GM12878 (cell line): ENCODE data around the gene OR11H6. TPM values are rescaled to one million over a fixed set of nuclear protein-coding genes. Genes with fewer than 3 reads are reported as not detected.
"Not testable (repeated sequence)": the region's sequence is repeated elsewhere in the genome, so short reads cannot be mapped to it uniquely, and the experiment has no call there.

Source experiments
- ATAC-seq: fragments of 200-7000 bp; cut with Tn5 transposase; 3 replicates; pipeline ENCODE4 v1.9.1; 2020; ENCODE audit warnings: mild to moderate bottlenecking, moderate library complexity
- Bru-seq: library from RNA; stranded (reverse); fragments of 400-500 nt; gene quantifications from one replicate; lab custom pipeline; 2021; lab: Mats Ljungman, UMichigan
- BruChase-seq, 2 experiments: library from RNA; stranded (reverse); fragments of 400-500 nt; gene quantifications; one replicate each; lab custom pipeline; 2021; lab: Mats Ljungman, UMichigan
- BruUV-seq: library from RNA; stranded (reverse); fragments of 400-500 nt; replicated peaks from 2 replicates; lab custom pipeline; 2021; lab: Mats Ljungman, UMichigan
- CTCF ChIA-PET: fragments of 300-600 bp; sonication (Branson Sonifier 250); formaldehyde crosslinking; extraction: SDS; loops from one replicate; lab custom pipeline; 2021; ENCODE audit warnings: inconsistent platforms; lab: Yijun Ruan, JAX
- POLR2A ChIA-PET: fragments of 350-600 bp; formaldehyde crosslinking; extraction: SDS; loops from one replicate; lab custom pipeline; 2021; ENCODE audit warnings: inconsistent platforms; lab: Charles Lee
- RAD21 ChIA-PET: fragments of 300-600 bp; sonication (Branson Sonifier 250); formaldehyde crosslinking; loops from one replicate; lab custom pipeline; 2023; ENCODE audit warnings: antibody characterized with exemption; ENCODE audit not compliant: unreplicated experiment; lab: Charles Lee
- SMC1A ChIA-PET: fragments of 300-600 bp; sonication (Branson Sonifier 250); formaldehyde crosslinking; loops from one replicate; lab custom pipeline; 2023; ENCODE audit not compliant: unreplicated experiment, uncharacterized antibody; lab: Charles Lee
- DNase-seq: peaks from one replicate; pipeline ENCODE4 v3.0.0-alpha.2; 2011; ENCODE audit warnings: low read depth, low spot score
- FAIRE-seq: peaks from 3 replicates; lab custom pipeline; 2011; peaks lifted over from hg19 to GRCh38; lab: Jason Lieb, UNC
- H2AFZ ChIP-seq: 2 replicates; pipeline ENCODE4 v1.6.0; 2011; ENCODE audit warnings: low read depth, low read length, control low read depth; ENCODE audit not compliant: control insufficient read depth
- H3K27ac ChIP-seq: 2 replicates; pipeline ENCODE4 v1.5.1; 2011; ENCODE audit warnings: control low read depth; ENCODE audit not compliant: control insufficient read depth, insufficient read depth
- H3K27me3 ChIP-seq, 2 experiments: replicated peaks in 1 of 2; 2 replicates each; pipeline versions ENCODE4 v1.6.0 to v1.6.1; 2011; ENCODE audit warnings: low read length in 1 of 2; ENCODE audit not compliant: control insufficient read depth in 2 of 2, insufficient read depth in 2 of 2
- H3K36me3 ChIP-seq, 2 experiments: 2 replicates each; pipeline ENCODE4 v1.5.1; 2011; ENCODE audit warnings: low read length in 1 of 2; ENCODE audit not compliant: control insufficient read depth in 2 of 2, insufficient read depth in 2 of 2
- H3K4me1 ChIP-seq: 2 replicates; pipeline ENCODE4 v1.6.1; 2011; ENCODE audit warnings: mild to moderate bottlenecking, low read length, moderate library complexity, mixed read lengths; ENCODE audit not compliant: control insufficient read depth, insufficient read depth
- H3K4me2 ChIP-seq: 2 replicates; pipeline ENCODE4 v1.6.0; 2011; ENCODE audit warnings: control low read depth; ENCODE audit not compliant: control insufficient read depth, insufficient read depth
- H3K4me3 ChIP-seq: fragments of 200-600 bp; sonication (generic); 2 replicates; pipeline ENCODE4 v1.5.1; 2016
- H3K79me2 ChIP-seq: 2 replicates; pipeline ENCODE4 v1.6.0; 2011; ENCODE audit warnings: low read length; ENCODE audit not compliant: control insufficient read depth, insufficient read depth
- H3K9ac ChIP-seq: 2 replicates; pipeline ENCODE4 v1.8.0; 2011; ENCODE audit warnings: low read length, control low read depth, mixed read lengths; ENCODE audit not compliant: control insufficient read depth, insufficient read depth
- H3K9me3 ChIP-seq: replicated peaks from 3 replicates; pipeline ENCODE4 v1.5.1; 2011; ENCODE audit warnings: mild to moderate bottlenecking, low read length; ENCODE audit not compliant: control insufficient read depth, insufficient read depth
- H4K20me1 ChIP-seq: 2 replicates; pipeline ENCODE4 v1.6.0; 2011; ENCODE audit not compliant: control insufficient read depth, insufficient read depth
- BHLHE40 ChIP-seq, 2 experiments: fragments of 450-650 bp in 1 of 2; IDR thresholded peaks; 2 replicates each; pipeline ENCODE4 v1.6.1; 2011 to 2017; ENCODE audit warnings: low read depth in 2 of 2, borderline replicate concordance in 1 of 2, improper control_type of control experiment in 1 of 2, low read length in 1 of 2, mild to moderate bottlenecking in 1 of 2
- CEBPB ChIP-seq, 2 experiments: fragments of 150-350 bp in 1 of 2; IDR thresholded peaks; 2 replicates each; pipeline ENCODE4 v1.6.1; 2012 to 2014; ENCODE audit warnings: low read depth in 2 of 2, low read length in 2 of 2, borderline replicate concordance in 1 of 2, inconsistent platforms in 1 of 2
- MTA2 ChIP-seq: fragments of 450-650 bp; IDR thresholded peaks from 2 replicates; pipeline ENCODE4 v1.6.1; 2016; ENCODE audit warnings: low read depth, mild to moderate bottlenecking, moderate library complexity
- SIX5 ChIP-seq: IDR thresholded peaks from 2 replicates; pipeline ENCODE4 v1.6.1; 2011; ENCODE audit warnings: mild to moderate bottlenecking, low read depth, low read length, moderate library complexity; ENCODE audit not compliant: severe bottlenecking
- SUPT20H ChIP-seq: IDR thresholded peaks from 2 replicates; pipeline ENCODE4 v1.6.1; 2011; ENCODE audit warnings: low read depth, mild to moderate bottlenecking, low read length, moderate library complexity, borderline replicate concordance; ENCODE audit not compliant: control insufficient read depth
- TARDBP ChIP-seq: IDR thresholded peaks from 2 replicates; pipeline ENCODE4 v1.6.1; 2016; ENCODE audit warnings: borderline replicate concordance
- WGBS: methylation state at CpG from one replicate; pipeline ENCODE4 v1.1.6; 2016; ENCODE audit warnings: low lambda C conversion rate; ENCODE audit not compliant: insufficient replicate concordance, insufficient coverage; ENCODE audit errors: missing lambda C conversion rate; 5-methylcytosine and 5-hydroxymethylcytosine counted together
- in situ Hi-C: fragments of 300-500 bp; cut with MboI; formaldehyde crosslinking; loops from 9 replicates; pipeline ENCODE4 v1.14.3; 2018; ENCODE audit warnings: mixed read lengths
- intact Hi-C: fragments of 100-400 bp; cut with micrococcal nuclease; formaldehyde crosslinking; loops from one replicate; pipeline ENCODE4 v1.14.2; 2022; ENCODE audit not compliant: unreplicated experiment
- long read RNA-seq, 2 experiments: library from polyadenylated mRNA; unstranded; transcript quantifications; one replicate each; pipeline ENCODE4 v2.0.0, GENCODE V29; 2019 to 2020
- polyA minus RNA-seq, 3 experiments: library from RNA; depleted of rRNA, polyadenylated mRNA; stranded (reverse); fragments of >200 nt; gene quantifications; 2 replicates each; pipeline ENCODE4 v1.2.3, GENCODE V29; 2011
- polyA plus RNA-seq, 11 experiments: library from polyadenylated mRNA; depleted of rRNA in 4 of 11; unstranded in 6 of 11; stranded (reverse) in 5 of 11; fragments of >200 nt; fragmentation: Nextera tagmentation in 4 of 11; fragmentation: Illumina TruSeq in 1 of 11; extraction: Ambion mirVana in 4 of 11; extraction: Trizol in 1 of 11; gene quantifications; 1 replicate in 1 of 11; 2 replicates in 10 of 11; pipeline versions ENCODE4 v1.2.1 to v1.2.3, GENCODE V29; 2011 to 2016; ENCODE audit warnings: inconsistent platforms in 2 of 11, missing spikeins in 2 of 11, low read depth in 1 of 11
- total RNA-seq, 4 experiments: library from RNA; depleted of rRNA in 3 of 4; stranded (reverse); fragments of >200 nt in 3 of 4; fragmentation: Illumina TruSeq in 1 of 4; extraction: Trizol in 1 of 4; gene quantifications; 2 replicates each; pipeline versions ENCODE4 v1.2.1 to v1.2.3, GENCODE V29; 2013 to 2021

The OR11H6 gene, protein sequence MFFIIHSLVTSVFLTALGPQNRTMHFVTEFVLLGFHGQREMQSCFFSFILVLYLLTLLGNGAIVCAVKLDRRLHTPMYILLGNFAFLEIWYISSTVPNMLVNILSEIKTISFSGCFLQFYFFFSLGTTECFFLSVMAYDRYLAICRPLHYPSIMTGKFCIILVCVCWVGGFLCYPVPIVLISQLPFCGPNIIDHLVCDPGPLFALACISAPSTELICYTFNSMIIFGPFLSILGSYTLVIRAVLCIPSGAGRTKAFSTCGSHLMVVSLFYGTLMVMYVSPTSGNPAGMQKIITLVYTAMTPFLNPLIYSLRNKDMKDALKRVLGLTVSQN
- total RNA-seq (2013; cell fraction: nucleolus; rRNA removed), result not detected in 2 replicates
- total RNA-seq (2014; rRNA removed) (not detected in 2 replicates), total RNA-seq (2014; rRNA removed; fragmentation: Illumina TruSeq; extraction: Trizol) (not detected in 2 replicates), total RNA-seq (2021) (not detected in 2 replicates), polyA plus RNA-seq (2011; rRNA removed) (not detected in 2 replicates), polyA plus RNA-seq (2014; fragmentation: Illumina TruSeq; extraction: Trizol) (not detected in 2 replicates), polyA plus RNA-seq (2014; fragmentation: Nextera tagmentation; extraction: Ambion mirVana) (not detected), polyA plus RNA-seq (2014; rRNA removed) (not detected in 2 replicates), polyA plus RNA-seq (2016; fragmentation: Nextera tagmentation; extraction: Ambion mirVana) (not detected), polyA minus RNA-seq (2011; rRNA and poly(A)+ RNA removed) (not detected in 2 replicates), Bru-seq, nascent RNA (not detected), BruChase-seq, experiment 1, labeled RNA remaining after a 6-hour chase (not detected), BruChase-seq, experiment 2, labeled RNA remaining after a 2-hour chase (not detected)
- not detected for polyA plus RNA-seq (2011; ENCODE audit: low read depth)
- polyA plus RNA-seq (2011; cell fraction: cytosol; rRNA removed), result not detected in 2 replicates
- not detected in 2 replicates for polyA plus RNA-seq (2011; cell fraction: nucleus; rRNA removed)
- polyA plus RNA-seq (2012), result not detected in 2 replicates
- polyA minus RNA-seq (2011; cell fraction: cytosol; rRNA and poly(A)+ RNA removed), result not detected in 2 replicates
- polyA minus RNA-seq (2011; cell fraction: nucleus; rRNA and poly(A)+ RNA removed), result not detected in 2 replicates
- long read RNA-seq, experiment 1, result 0 reads
- long read RNA-seq, experiment 2, result 0 reads

DNA sequence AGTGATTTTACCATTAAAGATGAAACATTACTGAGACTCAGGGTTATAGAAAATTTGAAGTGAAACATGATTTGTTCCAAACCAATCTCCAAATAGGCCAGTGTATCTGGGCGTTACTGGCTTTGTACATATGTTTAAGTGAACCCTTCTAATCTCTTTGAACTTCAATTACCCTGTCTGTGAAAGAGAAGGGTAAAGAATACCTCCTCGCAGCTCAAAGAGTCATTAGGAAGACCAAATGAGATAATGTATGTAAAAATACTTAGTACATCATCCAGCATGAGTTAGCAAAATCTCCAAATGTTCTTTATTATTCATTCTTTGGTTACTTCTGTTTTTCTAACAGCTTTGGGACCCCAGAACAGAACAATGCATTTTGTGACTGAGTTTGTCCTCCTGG, at the start of gene OR11H6:
TSS of gene OR11H6 (plus strand) at position 301 of the 400 bp plus-strand sequence. CDS start at position 301, 0 bp downstream.
- CTCF ChIA-PET, result interaction anchor here (1.2 kb wide), 1 partner anchor 16 kb away, joined by 3 read pairs; no protein-coding TSS in a partner anchor
- Histone ChIP-seq H3K4me3 (no peak within 1 kb of the TSS), H3K27me3 (no peaks in the 10 kb centered on the region), H4K20me1 (no peaks in the 10 kb centered on the region), H2AFZ (no peak within 1 kb of the TSS), H3K4me2 (no peak within 1 kb of the TSS), H3K79me2 (no peaks in the 10 kb centered on the region), H3K9me3 (no peaks in the 10 kb centered on the region), H3K36me3 (no peaks in the 10 kb centered on the region), H3K9ac (no peak within 1 kb of the TSS), H3K27ac (no peak within 1 kb of the TSS), H3K4me1 (no peaks in the 10 kb centered on the region)
- no peak for FAIRE-seq
- intact Hi-C loops, result no loop called here
- in situ Hi-C loops, result no loop called here
- SMC1A ChIA-PET, result no interaction called here
- RAD21 ChIA-PET, result no interaction called here
- DNase-seq, result no peak
- TF ChIP-seq CEBPB (IDR thresholded peaks at IDR 0.05; ENCODE audit: borderline replicate concordance in 1 of 2, low read depth in 2 of 2, low read length in 2 of 2) (no peak), MTA2 (no peak), SUPT20H (no peak), SIX5 (no peak), BHLHE40 (IDR thresholded peaks at IDR 0.05; ENCODE audit: borderline replicate concordance in 1 of 2, low read depth in 2 of 2, low read length in 1 of 2) (no peak), TARDBP (no peak)
- 0% methylated on average over 2 of the region's 2 CpGs for WGBS
- no peak for ATAC-seq
- POLR2A ChIA-PET, result no interaction called here
- BruUV-seq, result no TSS peak

DNA sequence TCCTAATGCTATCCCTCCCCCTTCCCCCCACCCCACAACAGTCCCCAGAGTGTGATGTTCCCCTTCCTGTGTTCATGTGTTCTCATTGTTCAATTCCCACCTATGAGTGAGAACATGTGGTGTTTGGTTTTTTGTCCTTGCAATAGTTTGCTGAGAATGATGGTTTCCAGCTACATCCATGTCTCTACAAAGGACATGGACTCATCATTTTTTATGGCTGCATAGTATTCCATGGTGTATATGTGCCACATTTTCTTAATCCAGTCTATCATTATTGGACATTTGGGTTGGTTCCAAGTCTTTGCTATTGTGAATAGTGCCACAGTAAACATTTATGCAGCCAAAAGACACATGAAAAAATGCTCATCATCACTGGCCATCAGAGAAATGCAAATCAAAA, 49.3 kb upstream of the OR11H6 start:
- H3K4me2 ChIP-seq, intact Hi-C loops, SMC1A ChIA-PET, H3K9me3 ChIP-seq, in situ Hi-C loops, RAD21 ChIA-PET, H3K4me1 ChIP-seq, CTCF ChIA-PET, H3K4me3 ChIP-seq, POLR2A ChIA-PET, ATAC-seq, H3K27me3 ChIP-seq, H3K9ac ChIP-seq, H3K36me3 ChIP-seq, BruUV-seq, H3K27ac ChIP-seq, DNase-seq, H4K20me1 ChIP-seq, H2AFZ ChIP-seq, FAIRE-seq, H3K79me2 ChIP-seq: not testable (repeated sequence)
